Ectodermal cell (in vitro differentiated cells): Measurements from ENCODE around the gene LRRC74A.

Experiments
- H3K27ac ChIP-seq: 2 replicates; pipeline ENCODE4 v1.7.0; 2013; ENCODE audit warnings: mild to moderate bottlenecking, low read depth, low read length; ENCODE audit not compliant: insufficient read depth, poor library complexity, severe bottlenecking
- H3K27me3 ChIP-seq: 2 replicates; pipeline ENCODE4 v1.7.0; 2013; ENCODE audit warnings: mild to moderate bottlenecking, low read length; ENCODE audit not compliant: insufficient read depth, control insufficient read depth, poor library complexity, severe bottlenecking
- H3K36me3 ChIP-seq: one replicate; pipeline ENCODE4 v1.7.0; 2013; ENCODE audit warnings: low read length; ENCODE audit not compliant: control insufficient read depth, insufficient read depth
- H3K4me1 ChIP-seq: one replicate; pipeline ENCODE4 v1.7.0; 2013; ENCODE audit warnings: low read length; ENCODE audit not compliant: control insufficient read depth, insufficient read depth
- H3K4me3 ChIP-seq: 2 replicates; pipeline ENCODE4 v1.7.0; 2013; ENCODE audit warnings: low read depth, low read length, control low read depth; ENCODE audit not compliant: insufficient read depth
- H3K9me3 ChIP-seq: 2 replicates; pipeline ENCODE4 v1.7.0; 2013; ENCODE audit warnings: mild to moderate bottlenecking, low read length, moderate library complexity; ENCODE audit not compliant: control insufficient read depth
- WGBS, 2 experiments: methylation state at CpG; one replicate each; pipeline ENCODE4 v1.1.7; 2013; ENCODE audit warnings: missing lambda C conversion rate in 2 of 2; 5-methylcytosine and 5-hydroxymethylcytosine counted together

Gene LRRC74A

GRCh38 chr14:76808990-76809389 lies 17.2 kb upstream of the LRRC74A start:
- Histone ChIP-seq H3K4me3 (no peak overlapping the region), H3K9me3 (no peaks in the 10 kb centered on the region), H3K27ac (no peak overlapping the region), H3K27me3 (no peaks in the 10 kb centered on the region), H3K4me1 (peaks cover 7% of the 10 kb centered on the region), H3K36me3 (peaks cover 18% of the 10 kb centered on the region)
- 94 to 95% methylated on average over 4 of the region's 4 CpGs for WGBS, 2 experiments

GRCh38 chr14:76810525-76810924 lies 15.7 kb upstream of the LRRC74A start:
- Histone ChIP-seq H3K27me3 (no peaks in the 10 kb centered on the region), H3K4me1 (peaks cover 7% of the 10 kb centered on the region), H3K4me3 (no peak overlapping the region), H3K9me3 (no peaks in the 10 kb centered on the region), H3K27ac (no peak overlapping the region), H3K36me3 (peaks cover 12% of the 10 kb centered on the region)
- WGBS, 2 experiments = 86 to 93% methylated on average over 3 of the region's 3 CpGs

- Histone ChIP-seq H3K27ac (no peak overlapping the region), H3K36me3 (peaks cover 12% of the 10 kb centered on the region), H3K4me1 (peaks cover 7% of the 10 kb centered on the region), H3K27me3 (no peaks in the 10 kb centered on the region), H3K9me3 (no peaks in the 10 kb centered on the region), H3K4me3 (no peak overlapping the region)
- WGBS, 2 experiments = 28 to 30% methylated on average over 9 of the region's 9 CpGs
These were observed 15.2 kb upstream of the LRRC74A start for GRCh38 chr14:76810953-76811400.

- 83 to 90% methylated on average over 4 of the region's 4 CpGs for WGBS, 2 experiments
- Histone ChIP-seq H3K36me3 (peaks cover 12% of the 10 kb centered on the region), H3K27me3 (peaks cover 1% of the 10 kb centered on the region), H3K9me3 (no peaks in the 10 kb centered on the region), H3K4me1 (peaks cover 7% of the 10 kb centered on the region), H3K4me3 (peak overlapping the region; percentile 78), H3K27ac (no peak overlapping the region)
These were observed 14.6 kb upstream of the LRRC74A start for GRCh38 chr14:76811561-76811960.

- H3K36me3 ChIP-seq = peaks cover 12% of the 10 kb centered on the region
- H3K4me3 ChIP-seq = peak overlapping the region; percentile 78
- H3K27me3 ChIP-seq = peaks cover 4% of the 10 kb centered on the region
- peaks cover 7% of the 10 kb centered on the region for H3K4me1 ChIP-seq
- 1% methylated on average over 20 of the region's 20 CpGs for WGBS, 2 experiments
- H3K27ac ChIP-seq = no peak overlapping the region
- H3K9me3 ChIP-seq = no peaks in the 10 kb centered on the region
These were observed 14.2 kb upstream of the LRRC74A start for GRCh38 chr14:76812093-76812421.

- WGBS, 2 experiments = 4 to 5% methylated on average over 69 of the region's 69 CpGs
- peaks cover 4% of the 10 kb centered on the region for H3K27me3 ChIP-seq
- H3K27ac ChIP-seq = no peak within 1 kb of the TSS
- peak within 1 kb of the TSS; percentile 78 for H3K4me3 ChIP-seq
- no peaks in the 10 kb centered on the region for H3K9me3 ChIP-seq
- peaks cover 7% of the 10 kb centered on the region for H3K4me1 ChIP-seq
- peaks cover 6% of the 10 kb centered on the region for H3K36me3 ChIP-seq
These were observed 13.5 kb upstream of the LRRC74A start, which contains the start of gene ANGEL1 for GRCh38 chr14:76812422-76813383. TSS of gene ANGEL1 (minus strand) at chr14:76812882. CDS start at chr14:76812827, 55 bp downstream.

- H3K27ac ChIP-seq = no peak overlapping the region
- 86 to 90% methylated on average over 7 of the region's 7 CpGs for WGBS, 2 experiments
- no peak overlapping the region for H3K4me3 ChIP-seq
- peaks cover 4% of the 10 kb centered on the region for H3K27me3 ChIP-seq
- no peaks in the 10 kb centered on the region for H3K36me3 ChIP-seq
- H3K9me3 ChIP-seq = no peaks in the 10 kb centered on the region
- peaks cover 7% of the 10 kb centered on the region for H3K4me1 ChIP-seq
These were observed 11.2 kb upstream of the LRRC74A start for GRCh38 chr14:76814726-76815645.

GRCh38 chr14:76820700-76821099 lies 5.5 kb upstream of the LRRC74A start:
- H3K27ac ChIP-seq = no peak overlapping the region
- no peaks in the 10 kb centered on the region for H3K36me3 ChIP-seq
- H3K9me3 ChIP-seq = no peaks in the 10 kb centered on the region
- H3K27me3 ChIP-seq = peaks cover 4% of the 10 kb centered on the region
- H3K4me3 ChIP-seq = no peak overlapping the region
- H3K4me1 ChIP-seq = no peaks in the 10 kb centered on the region
- 88 to 100% methylated on average over 1 to 2 of the region's 2 CpGs for WGBS, 2 experiments

- Histone ChIP-seq H3K27me3 (no peaks in the 10 kb centered on the region), H3K27ac (no peak overlapping the region), H3K9me3 (no peaks in the 10 kb centered on the region), H3K4me3 (no peak overlapping the region), H3K36me3 (no peaks in the 10 kb centered on the region), H3K4me1 (peaks cover 16% of the 10 kb centered on the region)
- WGBS, 2 experiments = 89% methylated on average over 9 of the region's 9 CpGs
These were observed 1.6 kb downstream of the LRRC74A start for GRCh38 chr14:76827696-76828296.
